Daoy (cell line): ENCODE results near the gene CLSTN2. TPM values are rescaled to one million over a fixed set of nuclear protein-coding genes. Genes with fewer than 3 reads are reported as not detected.

ENCODE experiments used
- DNase-seq: peaks from one replicate; pipeline ENCODE4 v3.0.0-alpha.2; 2015; ENCODE audit warnings: low read depth
- total RNA-seq: library from RNA; depleted of rRNA; stranded (reverse); fragments of >200 nt; shearing (Covaris generic); gene quantifications from 2 replicates; pipeline ENCODE4 v1.2.3, GENCODE V29; 2014

The CLSTN2 gene
- total RNA-seq, 1 experiment from 2014 or later, result 0.91 TPM

GRCh38 chr3:140588558-140588957 lies 653.6 kb downstream of the CLSTN2 start:
- no peak for DNase-seq

- DNase-seq, result no peak
Observed at GRCh38 chr3:140593766-140594165, 658.8 kb downstream of the CLSTN2 start.

GRCh38 chr3:140595295-140595694 lies 660.3 kb downstream of the CLSTN2 start:
- DNase-seq, result peak; percentile 51

GRCh38 chr3:140597364-140597763 lies 662.4 kb downstream of the CLSTN2 start:
- DNase-seq, result no peak

- DNase-seq, result no peak
Observed at GRCh38 chr3:140597792-140598191, 662.8 kb downstream of the CLSTN2 start.

GRCh38 chr3:140599009-140599408 lies 664.0 kb downstream of the CLSTN2 start:
- DNase-seq, result no peak

- peak; percentile 9 for DNase-seq
Observed at GRCh38 chr3:140599496-140599895, 664.5 kb downstream of the CLSTN2 start.

- DNase-seq, result no peak
Observed at GRCh38 chr3:140601881-140602280, 666.9 kb downstream of the CLSTN2 start.

GRCh38 chr3:140602781-140603180 lies 667.8 kb downstream of the CLSTN2 start:
- no peak for DNase-seq

- DNase-seq, result no peak
Observed at GRCh38 chr3:140603766-140604165, 668.8 kb downstream of the CLSTN2 start.

GRCh38 chr3:140610544-140610943 lies 675.6 kb downstream of the CLSTN2 start:
- DNase-seq, result no peak

GRCh38 chr3:140614001-140614400 lies 679.0 kb downstream of the CLSTN2 start:
- no peak for DNase-seq

GRCh38 chr3:140617135-140617534 lies 682.1 kb downstream of the CLSTN2 start:
- no peak for DNase-seq

GRCh38 chr3:140626856-140627255 lies 691.9 kb downstream of the CLSTN2 start:
- no peak for DNase-seq
